H9 (cell line): ENCODE measurements around the gene CCL8. TPM values are rescaled to one million over a fixed set of nuclear protein-coding genes. Genes with fewer than 3 reads are reported as not detected.

ENCODE experiments used
- DNase-seq: peaks from one replicate; pipeline ENCODE4 v3.0.0-alpha.2; 2017
- H2AFZ ChIP-seq: one replicate; pipeline ENCODE4 v1.6.1; 2013; ENCODE audit warnings: mild to moderate bottlenecking, low read length, control low read depth, moderate library complexity
- H2AK5ac ChIP-seq: 2 replicates; pipeline ENCODE4 v1.6.1; 2013; ENCODE audit warnings: low read length, control low read depth, mixed read lengths; ENCODE audit not compliant: insufficient read length
- H2BK120ac ChIP-seq: one replicate; pipeline ENCODE4 v1.6.1; 2013; ENCODE audit warnings: low read depth, mild to moderate bottlenecking, low read length, control low read depth, inconsistent platforms; ENCODE audit not compliant: poor library complexity, severe bottlenecking
- H2BK12ac ChIP-seq: 2 replicates; pipeline ENCODE4 v1.6.1; 2013; ENCODE audit warnings: low read length, control low read depth, mixed read lengths, low read depth; ENCODE audit not compliant: insufficient read length
- H2BK15ac ChIP-seq: 2 replicates; pipeline ENCODE4 v1.6.1; 2013; ENCODE audit warnings: low read depth, low read length, control low read depth
- H2BK20ac ChIP-seq: one replicate; pipeline ENCODE4 v1.6.1; 2013; ENCODE audit warnings: low read depth, mild to moderate bottlenecking, low read length, control low read depth, inconsistent platforms; ENCODE audit not compliant: poor library complexity, severe bottlenecking
- H2BK5ac ChIP-seq: 2 replicates; pipeline ENCODE4 v1.6.1; 2013; ENCODE audit warnings: low read length, control low read depth, mixed read lengths; ENCODE audit not compliant: insufficient read length
- H3K14ac ChIP-seq: 2 replicates; pipeline ENCODE4 v1.6.1; 2013; ENCODE audit warnings: low read length, control low read depth; ENCODE audit not compliant: insufficient read depth
- H3K18ac ChIP-seq: 2 replicates; pipeline ENCODE4 v1.6.1; 2013; ENCODE audit warnings: low read depth, mild to moderate bottlenecking, mixed read lengths, low read length, control low read depth; ENCODE audit not compliant: insufficient read length
- H3K23ac ChIP-seq: 2 replicates; pipeline ENCODE4 v1.6.1; 2013; ENCODE audit warnings: low read length, control low read depth, mixed read lengths, low read depth; ENCODE audit not compliant: insufficient read length
- H3K23me2 ChIP-seq: 2 replicates; pipeline ENCODE4 v1.6.1; 2013; ENCODE audit warnings: low read depth, mild to moderate bottlenecking, mixed read lengths, low read length, control low read depth; ENCODE audit not compliant: insufficient read length, poor library complexity, severe bottlenecking
- H3K27ac ChIP-seq: 2 replicates; pipeline ENCODE4 v1.5.1; 2013; ENCODE audit warnings: low read length, control low read depth, mixed read lengths, low read depth; ENCODE audit not compliant: insufficient read length
- H3K27me3 ChIP-seq: 2 replicates; pipeline ENCODE4 v1.6.1; 2013; ENCODE audit warnings: low read length, control low read depth, inconsistent platforms; ENCODE audit not compliant: insufficient read depth
- H3K4ac ChIP-seq: 2 replicates; pipeline ENCODE4 v1.6.1; 2013; ENCODE audit warnings: low read depth, mild to moderate bottlenecking, control low read depth, inconsistent platforms, low read length, moderate library complexity
- H3K4me1 ChIP-seq: 2 replicates; pipeline ENCODE4 v1.6.1; 2013; ENCODE audit warnings: low read length, control low read depth, inconsistent platforms; ENCODE audit not compliant: insufficient read depth
- H3K4me2 ChIP-seq: 2 replicates; pipeline ENCODE4 v1.6.1; 2013; ENCODE audit warnings: low read length, control low read depth, mixed read lengths; ENCODE audit not compliant: insufficient read length, insufficient read depth
- H3K56ac ChIP-seq: 2 replicates; pipeline ENCODE4 v1.6.1; 2013; ENCODE audit warnings: low read depth, mild to moderate bottlenecking, mixed read lengths, low read length, control low read depth; ENCODE audit not compliant: insufficient read length
- H3K79me1 ChIP-seq: 2 replicates; pipeline ENCODE4 v1.6.1; 2013; ENCODE audit warnings: low read depth, mild to moderate bottlenecking, moderate library complexity, low read length, control low read depth, inconsistent platforms; ENCODE audit not compliant: insufficient read depth, poor library complexity, severe bottlenecking
- H3K79me2 ChIP-seq: 2 replicates; pipeline ENCODE4 v1.6.1; 2013; ENCODE audit warnings: low read length, control low read depth, inconsistent platforms; ENCODE audit not compliant: insufficient read depth
- H3K9ac ChIP-seq: 2 replicates; pipeline ENCODE4 v1.6.1; 2013; ENCODE audit warnings: low read length, control low read depth, mixed read lengths; ENCODE audit not compliant: insufficient read length; ENCODE audit errors: extremely low read depth
- H3K9me3 ChIP-seq: one replicate; pipeline ENCODE4 v1.6.1; 2013; ENCODE audit warnings: low read depth, low read length, inconsistent platforms; ENCODE audit not compliant: control insufficient read depth
- H3T11ph ChIP-seq: one replicate; pipeline ENCODE4 v1.6.1; 2013; ENCODE audit warnings: mild to moderate bottlenecking, low read length, control low read depth, inconsistent platforms
- H4K20me1 ChIP-seq: one replicate; pipeline ENCODE4 v1.6.1; 2013; ENCODE audit not compliant: control insufficient read depth, insufficient read length, insufficient read depth
- H4K5ac ChIP-seq: 2 replicates; pipeline ENCODE4 v1.6.1; 2013; ENCODE audit warnings: low read depth, mild to moderate bottlenecking, mixed read lengths, low read length, control low read depth; ENCODE audit not compliant: insufficient read length
- H4K8ac ChIP-seq: replicated peaks from 2 replicates; pipeline ENCODE4 v1.6.1; 2013; ENCODE audit warnings: low read length, control low read depth, mixed read lengths, low read depth; ENCODE audit not compliant: insufficient read length
- H4K91ac ChIP-seq: 2 replicates; pipeline ENCODE4 v1.6.1; 2013; ENCODE audit warnings: low read depth, mild to moderate bottlenecking, moderate library complexity, mixed read lengths, low read length, control low read depth; ENCODE audit not compliant: insufficient read length
- H3K27ac Mint-ChIP-seq, 3 experiments: 2 replicates in 2 of 3; 3 replicates in 1 of 3; pipeline ENCODE4 v1.8.0; 2020 to 2021; ENCODE audit warnings: mixed read lengths in 3 of 3, mild to moderate bottlenecking in 1 of 3, moderate library complexity in 1 of 3
- H3K27me3 Mint-ChIP-seq: 2 replicates; pipeline ENCODE4 v1.8.0; 2021; ENCODE audit warnings: low read depth, mild to moderate bottlenecking, moderate library complexity, mixed read lengths
- H3K36me3 Mint-ChIP-seq, 3 experiments: 2 replicates in 2 of 3; 3 replicates in 1 of 3; pipeline ENCODE4 v1.8.0; 2020 to 2021; ENCODE audit warnings: low read depth in 3 of 3, mixed read lengths in 3 of 3; ENCODE audit not compliant: insufficient read depth in 1 of 3
- H3K4me1 Mint-ChIP-seq, 2 experiments: 2 replicates each; pipeline ENCODE4 v1.8.0; 2020; ENCODE audit warnings: mixed read lengths in 2 of 2
- H3K4me3 Mint-ChIP-seq, 2 experiments: 2 replicates in 1 of 2; 3 replicates in 1 of 2; pipeline ENCODE4 v1.8.0; 2020 to 2021; ENCODE audit warnings: mild to moderate bottlenecking in 2 of 2, mixed read lengths in 2 of 2, moderate library complexity in 1 of 2
- H3K9me3 Mint-ChIP-seq, 2 experiments: 2 replicates in 1 of 2; 3 replicates in 1 of 2; pipeline ENCODE4 v1.8.0; 2020; ENCODE audit warnings: mild to moderate bottlenecking in 2 of 2, mixed read lengths in 2 of 2, moderate library complexity in 1 of 2
- WGBS: extraction: QIAGEN DNeasy Blood & Tissue Kit; methylation state at CpG from one replicate; pipeline ENCODE4 v1.1.7; 2013; ENCODE audit warnings: missing lambda C conversion rate, low lambda C conversion rate, mixed read lengths; ENCODE audit not compliant: insufficient read length; ENCODE audit errors: extremely low coverage; 5-methylcytosine and 5-hydroxymethylcytosine counted together
- total RNA-seq: library from RNA; stranded (reverse); gene quantifications from 2 replicates; pipeline ENCODE4 v1.2.1, GENCODE V29; 2021
- TF ChIP-seq, protein P1 (sequence below): fragments of 200-600 bp; sonication (generic); conservative IDR thresholded peaks from 3 replicates; pipeline ENCODE4 v1.8.0; 2021; ENCODE audit warnings: antibody characterized with exemption, mild to moderate bottlenecking

CCL8 gene
- total RNA-seq, 1 experiment from 2014 or later = not detected

DNA sequence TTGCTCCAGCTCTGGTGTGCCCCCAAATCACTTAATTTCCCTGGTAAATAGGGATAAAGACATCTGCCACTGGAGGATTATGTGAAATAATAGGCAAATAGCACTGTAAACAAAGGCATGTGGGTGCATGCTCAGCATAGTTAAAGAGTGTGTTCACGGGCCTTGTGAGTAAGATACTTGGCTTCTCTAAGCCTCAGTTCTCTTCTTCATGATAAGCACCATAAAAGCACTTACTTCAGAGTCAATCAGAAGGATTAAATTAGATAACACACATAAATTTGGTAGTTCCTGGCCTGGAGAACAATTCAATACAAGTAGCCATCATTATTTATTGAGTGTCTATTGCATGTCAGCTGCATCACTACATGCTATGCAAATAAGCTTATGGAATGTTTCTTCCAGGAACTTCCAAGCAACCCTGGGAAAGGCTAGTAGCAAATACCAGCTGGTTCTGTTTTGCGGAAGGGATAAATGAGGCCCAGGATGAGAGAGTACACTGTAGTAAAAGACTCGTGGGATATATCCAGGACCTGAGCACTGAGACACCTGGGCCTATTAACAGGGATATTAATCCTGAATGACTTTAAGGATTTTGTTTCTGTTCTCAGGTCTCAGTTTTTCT lies 19.2 kb upstream of the CCL8 start:
- no peak overlapping the region for H3K14ac ChIP-seq
- H2BK15ac ChIP-seq = no peak overlapping the region
- H2BK5ac ChIP-seq = no peak overlapping the region
- no peak overlapping the region for H3K4me2 ChIP-seq
- H3K23ac ChIP-seq = no peak overlapping the region
- no peak for DNase-seq
- no peak overlapping the region for H2AFZ ChIP-seq
- no CpG with 5 or more reads among the region's 3 CpGs for WGBS
- no peaks in the 10 kb centered on the region for H3K36me3 Mint-ChIP-seq
- no peaks in the 10 kb centered on the region for H4K20me1 ChIP-seq
- TF ChIP-seq, protein P1, sequence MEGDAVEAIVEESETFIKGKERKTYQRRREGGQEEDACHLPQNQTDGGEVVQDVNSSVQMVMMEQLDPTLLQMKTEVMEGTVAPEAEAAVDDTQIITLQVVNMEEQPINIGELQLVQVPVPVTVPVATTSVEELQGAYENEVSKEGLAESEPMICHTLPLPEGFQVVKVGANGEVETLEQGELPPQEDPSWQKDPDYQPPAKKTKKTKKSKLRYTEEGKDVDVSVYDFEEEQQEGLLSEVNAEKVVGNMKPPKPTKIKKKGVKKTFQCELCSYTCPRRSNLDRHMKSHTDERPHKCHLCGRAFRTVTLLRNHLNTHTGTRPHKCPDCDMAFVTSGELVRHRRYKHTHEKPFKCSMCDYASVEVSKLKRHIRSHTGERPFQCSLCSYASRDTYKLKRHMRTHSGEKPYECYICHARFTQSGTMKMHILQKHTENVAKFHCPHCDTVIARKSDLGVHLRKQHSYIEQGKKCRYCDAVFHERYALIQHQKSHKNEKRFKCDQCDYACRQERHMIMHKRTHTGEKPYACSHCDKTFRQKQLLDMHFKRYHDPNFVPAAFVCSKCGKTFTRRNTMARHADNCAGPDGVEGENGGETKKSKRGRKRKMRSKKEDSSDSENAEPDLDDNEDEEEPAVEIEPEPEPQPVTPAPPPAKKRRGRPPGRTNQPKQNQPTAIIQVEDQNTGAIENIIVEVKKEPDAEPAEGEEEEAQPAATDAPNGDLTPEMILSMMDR = no peak
- H2BK20ac ChIP-seq = no peak overlapping the region
- H2BK12ac ChIP-seq = no peak overlapping the region
- H3K4ac ChIP-seq = no peak overlapping the region
- no peak overlapping the region for H3K9ac ChIP-seq
- no peak overlapping the region for H4K91ac ChIP-seq
- no peak overlapping the region for H3K4me3 Mint-ChIP-seq
- H3K27ac ChIP-seq = no peak overlapping the region
- no peak overlapping the region for H4K8ac ChIP-seq
- no peak overlapping the region for H2BK120ac ChIP-seq
- H3K27ac Mint-ChIP-seq = no peak overlapping the region
- H3K4me1 Mint-ChIP-seq = peaks cover 6% of the 10 kb centered on the region in 2 experiments
- no peaks in the 10 kb centered on the region for H3K4me1 ChIP-seq
- no peak overlapping the region for H4K5ac ChIP-seq
- no peaks in the 10 kb centered on the region for H3K23me2 ChIP-seq
- H3K18ac ChIP-seq = no peak overlapping the region
- H3K9me3 Mint-ChIP-seq = no peaks in the 10 kb centered on the region
- H3K79me2 ChIP-seq = no peaks in the 10 kb centered on the region
- H3K56ac ChIP-seq = no peak overlapping the region
- H2AK5ac ChIP-seq = no peak overlapping the region
- no peaks in the 10 kb centered on the region for H3K9me3 ChIP-seq
- H3T11ph ChIP-seq = no peak overlapping the region
- H3K27me3 ChIP-seq = no peaks in the 10 kb centered on the region; the same call in 1 of the 2 replicates
- H3K27me3 Mint-ChIP-seq = peaks cover 18% of the 10 kb centered on the region
- no peaks in the 10 kb centered on the region for H3K79me1 ChIP-seq
